B cell (primary cell): ENCODE data around the gene NFIB. TPM values are rescaled to one million over a fixed set of nuclear protein-coding genes. Genes with fewer than 3 reads are reported as not detected.

Source experiments
- ATAC-seq: fragments of 200-7000 bp; cut with Tn5 transposase; one replicate; pipeline ENCODE4 v1.10.0; 2021; ENCODE audit warnings: low read depth, mild to moderate bottlenecking, moderate number of reproducible peaks, moderate library complexity
- CTCF ChIA-PET: fragments of 350-600 bp; sonication (Branson Sonifier 250); formaldehyde crosslinking; loops from one replicate; lab custom pipeline; 2021; ENCODE audit warnings: antibody characterized with exemption, inconsistent platforms; lab: Charles Lee
- POLR2A ChIA-PET: fragments of 350-600 bp; sonication (Branson Sonifier 250); formaldehyde crosslinking; loops from one replicate; lab custom pipeline; 2021; ENCODE audit warnings: antibody characterized with exemption; lab: Charles Lee
- DNase-seq: peaks from one replicate; pipeline ENCODE4 v3.0.0; 2013
- H2AFZ ChIP-seq: 2 replicates; pipeline ENCODE4 v1.6.1; 2012; ENCODE audit warnings: mild to moderate bottlenecking, low read depth, low read length; ENCODE audit not compliant: insufficient read depth, poor library complexity, severe bottlenecking
- H3K27ac ChIP-seq, 2 donors: 1 replicate in 1 of 2; 2 replicates in 1 of 2; pipeline ENCODE4 v1.5.1; 2012 to 2013; ENCODE audit warnings: low read length in 2 of 2, mild to moderate bottlenecking in 2 of 2, moderate library complexity in 1 of 2
- H3K27me3 ChIP-seq, 4 experiments: fragments of 200-600 bp in 1 of 4; sonication (generic) in 1 of 4; replicated peaks in 1 of 4; 1 replicate in 2 of 4; 2 replicates in 2 of 4; pipeline versions ENCODE4 v1.6.1 to v1.7.0; 2013 to 2016; ENCODE audit warnings: low read length in 3 of 4, mild to moderate bottlenecking in 2 of 4, mixed read lengths in 1 of 4, moderate library complexity in 1 of 4; ENCODE audit not compliant: insufficient read depth in 4 of 4, control insufficient read depth in 3 of 4; ENCODE audit errors: control extremely low read depth in 1 of 4
- H3K36me3 ChIP-seq, 2 experiments: replicated peaks in 1 of 2; 1 replicate in 1 of 2; 2 replicates in 1 of 2; pipeline versions ENCODE4 v1.6.1 to v1.7.1; 2013; ENCODE audit warnings: low read length in 1 of 2; ENCODE audit not compliant: insufficient read depth in 2 of 2, control insufficient read depth in 1 of 2; ENCODE audit errors: control extremely low read depth in 1 of 2, extremely low read depth in 1 of 2
- H3K4me1 ChIP-seq, 2 donors: fragments of 200-600 bp in 1 of 2; sonication (generic) in 1 of 2; 1 replicate in 1 of 2; 2 replicates in 1 of 2; pipeline versions ENCODE4 v1.5.1 to v1.6.1; 2013 to 2017; ENCODE audit warnings: low read length in 2 of 2; ENCODE audit not compliant: control insufficient read depth in 2 of 2, insufficient read depth in 2 of 2
- H3K4me2 ChIP-seq: replicated peaks from 2 replicates; pipeline ENCODE3; 2012; ENCODE audit warnings: mild to moderate bottlenecking, low read depth, low read length; ENCODE audit not compliant: poor library complexity, severe bottlenecking
- H3K4me3 ChIP-seq, 5 experiments: fragments of 200-600 bp in 1 of 5; sonication (generic) in 1 of 5; 1 replicate in 3 of 5; 2 replicates in 2 of 5; pipeline versions ENCODE4 v1.5.1 to v1.7.0; 2011 to 2016; ENCODE audit warnings: low read length in 4 of 5, mild to moderate bottlenecking in 4 of 5, low read depth in 2 of 5, control low read depth in 1 of 5, moderate library complexity in 1 of 5; ENCODE audit not compliant: insufficient read depth in 1 of 5; ENCODE audit errors: control extremely low read depth in 1 of 5, extremely low read depth in 1 of 5
- H3K79me2 ChIP-seq: fragments of 200-600 bp; sonication (generic); one replicate; pipeline ENCODE4 v1.6.0; 2016; ENCODE audit warnings: low read length; ENCODE audit not compliant: control insufficient read depth, insufficient read depth
- H3K9ac ChIP-seq: fragments of 200-600 bp; sonication (generic); 2 replicates; pipeline ENCODE4 v1.6.1; 2017; ENCODE audit warnings: mild to moderate bottlenecking, low read length, moderate library complexity
- H3K9me3 ChIP-seq, 3 donors: one replicate each; pipeline versions ENCODE4 v1.6.1 to v1.7.1; 2013; ENCODE audit warnings: low read length in 2 of 3; ENCODE audit not compliant: control insufficient read depth in 2 of 3, insufficient read depth in 1 of 3; ENCODE audit errors: control extremely low read depth in 1 of 3
- H4K20me1 ChIP-seq: 2 replicates; pipeline ENCODE4 v1.6.0; 2012; ENCODE audit warnings: mild to moderate bottlenecking, low read length; ENCODE audit not compliant: insufficient read depth, control insufficient read depth, poor library complexity, severe bottlenecking
- H3K27ac Mint-ChIP-seq: one replicate; pipeline ENCODE4 v1.8.0; 2021; ENCODE audit warnings: mixed read lengths
- H3K27me3 Mint-ChIP-seq: one replicate; pipeline ENCODE4 v1.8.0; 2021; ENCODE audit warnings: mixed read lengths
- H3K4me1 Mint-ChIP-seq: one replicate; pipeline ENCODE4 v1.8.0; 2021; ENCODE audit warnings: mixed read lengths
- H3K4me3 Mint-ChIP-seq: one replicate; pipeline ENCODE4 v1.8.0; 2021; ENCODE audit warnings: mixed read lengths
- H3K9me3 Mint-ChIP-seq: one replicate; pipeline ENCODE4 v1.8.0; 2022; ENCODE audit warnings: mixed read lengths; ENCODE audit not compliant: insufficient read depth
- CTCF ChIP-seq: fragments of 200-600 bp; IDR thresholded peaks from one replicate; pipeline ENCODE4 v1.8.0; 2022; ENCODE audit warnings: antibody characterized with exemption, mild to moderate bottlenecking
- EZH2 ChIP-seq: IDR thresholded peaks from 2 replicates; pipeline ENCODE4 v1.6.1; 2012; ENCODE audit warnings: borderline replicate concordance, low read depth, mild to moderate bottlenecking, moderate library complexity, low read length; ENCODE audit not compliant: insufficient read depth, poor library complexity, severe bottlenecking
- WGBS: methylation state at CpG from one replicate; pipeline ENCODE4 v1.1.5; 2013; ENCODE audit warnings: missing lambda C conversion rate; ENCODE audit not compliant: insufficient coverage; 5-methylcytosine and 5-hydroxymethylcytosine counted together
- intact Hi-C: fragments of 100-400 bp; cut with micrococcal nuclease; formaldehyde crosslinking; loops from one replicate; pipeline ENCODE4 v1.10.0; 2022
- polyA plus RNA-seq: library from polyadenylated mRNA; depleted of rRNA; stranded (reverse); fragments of >200 nt; gene quantifications from 2 replicates; pipeline ENCODE4 v1.2.3, GENCODE V29; 2012
- total RNA-seq, 2 donors: library from RNA; stranded (reverse); fragments of 120-200 nt in 1 of 2; gene quantifications; 1 replicate in 1 of 2; 2 replicates in 1 of 2; pipeline versions ENCODE4 v1.2.3 to v1.2.4, GENCODE V29; 2013 to 2022

Gene NFIB
- total and polyA plus RNA-seq, 2 donors (not counting 1 experiment from before 2014, with no cell fraction given) = not detected

- H3K4me1 Mint-ChIP-seq = no peaks in the 10 kb centered on the region
- no peak overlapping the region for H3K4me3 ChIP-seq
- no peaks in the 10 kb centered on the region for H3K27me3 Mint-ChIP-seq
- H3K4me2 ChIP-seq = no peak overlapping the region
- H3K36me3 ChIP-seq = no peaks in the 10 kb centered on the region
- no peak overlapping the region for H3K4me3 Mint-ChIP-seq
- no peaks in the 10 kb centered on the region for H4K20me1 ChIP-seq
- no peak overlapping the region for H3K27ac Mint-ChIP-seq
- H2AFZ ChIP-seq = no peak overlapping the region
- H3K27ac ChIP-seq = no peak overlapping the region
- no peaks in the 10 kb centered on the region for H3K27me3 ChIP-seq
- DNase-seq = no peak
- H3K79me2 ChIP-seq = no peaks in the 10 kb centered on the region
- CTCF ChIA-PET = no interaction called here
- no peaks in the 10 kb centered on the region for H3K9me3 ChIP-seq
- POLR2A ChIA-PET = no interaction called here
- no peak for TF ChIP-seq EZH2
- TF ChIP-seq CTCF = no peak
- H3K9ac ChIP-seq = no peak overlapping the region
- no peaks in the 10 kb centered on the region for H3K4me1 ChIP-seq
- no peaks in the 10 kb centered on the region for H3K9me3 Mint-ChIP-seq
- 93% methylated on average over 3 of the region's 6 CpGs for WGBS
- ATAC-seq = no peak
- intact Hi-C loops = no loop called here
Observed at GRCh38 chr9:14240537-14240936, 73.4 kb downstream of the NFIB start.

- no peaks in the 10 kb centered on the region for H3K36me3 ChIP-seq
Observed at GRCh38 chr9:14238518-14238917, 75.4 kb downstream of the NFIB start.

More at GRCh38 chr9:14238518-14238917, 75.4 kb downstream of the NFIB start:
- Histone ChIP-seq H3K4me3 (no peak overlapping the region), H4K20me1 (no peaks in the 10 kb centered on the region), H3K4me2 (no peak overlapping the region), H3K79me2 (no peaks in the 10 kb centered on the region), H3K4me1 (no peaks in the 10 kb centered on the region), H3K9me3 (no peaks in the 10 kb centered on the region), H2AFZ (no peak overlapping the region), H3K27ac (no peak overlapping the region), H3K27me3 (no peaks in the 10 kb centered on the region), H3K9ac (no peak overlapping the region)
- no peak for DNase-seq
- no peak overlapping the region for H3K27ac Mint-ChIP-seq
- H3K4me3 Mint-ChIP-seq = no peak overlapping the region
- POLR2A ChIA-PET = no interaction called here
- H3K27me3 Mint-ChIP-seq = no peaks in the 10 kb centered on the region
- H3K4me1 Mint-ChIP-seq = no peaks in the 10 kb centered on the region
- ATAC-seq = no peak
- TF ChIP-seq CTCF = no peak
- no peaks in the 10 kb centered on the region for H3K9me3 Mint-ChIP-seq
- intact Hi-C loops = no loop called here
- 25% methylated on average over 2 of the region's 4 CpGs for WGBS
- CTCF ChIA-PET = no interaction called here
